Epidermal melanocyte (primary cell): ENCODE measurements around the gene RFFL.
"Not testable (repeated sequence)": the region's sequence is repeated elsewhere in the genome, so short reads cannot be mapped to it uniquely, and the experiment has no call there.

Source experiments
- DNase-seq: peaks from one replicate; pipeline ENCODE4 v3.0.0; 2011; ENCODE audit warnings: low spot score; ENCODE audit not compliant: insufficient read length

Gene RFFL

DNA sequence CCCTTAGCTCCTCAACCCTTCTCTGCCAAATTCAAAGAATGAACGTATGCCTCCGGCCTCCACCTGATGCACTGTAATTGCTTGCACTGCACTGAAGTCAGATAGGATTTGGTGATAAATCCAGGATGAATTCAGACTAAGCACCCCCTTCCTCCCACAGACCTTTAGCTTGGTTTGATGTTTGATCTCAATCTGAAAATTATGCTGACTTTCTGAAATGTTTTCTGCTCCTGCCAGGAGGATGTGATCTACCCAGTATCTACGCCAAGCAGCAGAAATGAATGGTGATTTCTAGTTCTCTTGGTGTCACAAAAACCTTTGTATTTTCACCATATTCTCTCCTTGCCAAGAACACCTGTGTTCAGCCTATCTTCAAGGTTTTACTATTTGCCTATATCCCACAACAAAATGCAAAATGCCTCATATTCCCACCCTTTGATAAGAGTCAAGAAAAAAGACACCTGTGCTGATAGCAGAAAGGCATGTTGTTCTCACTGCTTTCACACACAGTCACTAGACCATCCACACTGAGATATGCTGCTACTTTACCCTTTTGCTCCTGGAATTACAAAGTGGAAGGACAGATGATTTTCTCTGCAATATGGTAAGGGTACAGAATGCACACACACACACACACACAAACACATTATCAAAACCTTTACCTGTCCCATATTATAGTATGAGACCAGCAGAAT, 14.7 kb downstream of the RFFL start:
- no peak for DNase-seq

- DNase-seq, result no peak
Observed at GRCh38 chr17:35046740-35047283, 16.7 kb downstream of the RFFL start.

- DNase-seq, result no peak
Observed at GRCh38 chr17:35046245-35046644, 17.3 kb downstream of the RFFL start.

DNA sequence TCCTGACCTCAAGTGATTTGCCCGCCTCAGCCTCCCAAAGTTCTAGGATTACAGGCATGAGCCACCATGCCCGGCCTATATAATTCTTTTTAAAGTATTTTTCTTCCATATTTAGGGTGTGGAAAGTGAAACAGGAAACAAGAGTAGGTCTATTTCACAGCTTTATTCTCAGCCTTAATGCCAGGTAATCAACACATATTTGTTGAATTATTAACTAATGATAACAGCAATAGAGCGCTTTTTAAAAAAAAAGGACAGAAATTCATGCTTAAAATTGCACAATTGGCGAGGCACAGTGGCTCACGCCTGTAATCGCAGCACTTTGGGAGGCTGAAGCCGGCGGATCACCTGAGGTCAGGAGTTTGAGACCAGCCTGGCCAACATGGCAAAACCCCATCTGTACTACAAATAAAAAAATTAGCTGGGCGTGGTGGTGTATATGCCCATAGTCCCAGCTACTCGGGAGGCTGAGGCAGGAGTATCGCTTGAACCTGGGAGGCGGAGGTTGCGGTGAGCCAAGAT, 18.0 kb downstream of the RFFL start:
- DNase-seq, result not testable (repeated sequence)

GRCh38 chr17:35044181-35044580, 19.3 kb downstream of the RFFL start:
- DNase-seq, result no peak

GRCh38 chr17:35041390-35041789, 22.1 kb downstream of the RFFL start:
- no peak for DNase-seq

DNA sequence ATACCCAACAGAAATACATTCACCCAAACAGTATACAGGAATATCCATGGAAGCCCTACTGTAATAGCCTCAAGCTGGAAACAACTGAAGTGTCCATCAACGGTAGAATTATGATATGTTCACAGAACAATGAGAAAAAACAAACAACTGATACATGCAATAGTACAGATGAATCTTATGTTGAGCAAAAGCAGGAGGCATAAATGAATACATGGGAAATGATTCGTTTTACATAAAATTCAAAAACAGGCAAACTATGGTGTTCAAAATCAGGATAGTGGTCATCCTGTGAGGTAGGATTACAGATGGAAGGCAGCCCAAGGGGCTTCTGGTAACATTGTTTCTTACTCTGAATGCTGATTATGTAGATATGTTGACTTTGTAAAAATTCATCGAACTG, 25.1 kb downstream of the RFFL start:
- no peak for DNase-seq

DNA sequence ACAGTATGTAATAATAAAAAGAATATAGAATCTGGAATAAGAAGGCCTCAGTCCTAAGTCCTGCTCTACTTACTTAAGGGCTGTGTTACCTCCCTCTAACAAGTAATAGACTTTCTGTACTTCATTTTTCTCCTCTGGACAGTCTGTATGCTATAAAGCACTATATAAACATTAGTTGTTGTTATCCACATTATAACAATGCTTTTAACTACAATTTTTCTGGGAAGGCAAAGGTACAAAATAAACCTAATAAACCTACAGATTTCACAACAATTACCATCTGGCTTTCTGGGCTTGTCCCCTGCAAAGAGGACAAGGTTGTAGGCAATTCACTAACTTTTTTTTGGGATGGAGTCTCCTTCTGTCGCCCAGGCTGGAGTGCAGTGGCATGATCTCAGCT, 32.7 kb downstream of the RFFL start:
- DNase-seq, result no peak

DNA sequence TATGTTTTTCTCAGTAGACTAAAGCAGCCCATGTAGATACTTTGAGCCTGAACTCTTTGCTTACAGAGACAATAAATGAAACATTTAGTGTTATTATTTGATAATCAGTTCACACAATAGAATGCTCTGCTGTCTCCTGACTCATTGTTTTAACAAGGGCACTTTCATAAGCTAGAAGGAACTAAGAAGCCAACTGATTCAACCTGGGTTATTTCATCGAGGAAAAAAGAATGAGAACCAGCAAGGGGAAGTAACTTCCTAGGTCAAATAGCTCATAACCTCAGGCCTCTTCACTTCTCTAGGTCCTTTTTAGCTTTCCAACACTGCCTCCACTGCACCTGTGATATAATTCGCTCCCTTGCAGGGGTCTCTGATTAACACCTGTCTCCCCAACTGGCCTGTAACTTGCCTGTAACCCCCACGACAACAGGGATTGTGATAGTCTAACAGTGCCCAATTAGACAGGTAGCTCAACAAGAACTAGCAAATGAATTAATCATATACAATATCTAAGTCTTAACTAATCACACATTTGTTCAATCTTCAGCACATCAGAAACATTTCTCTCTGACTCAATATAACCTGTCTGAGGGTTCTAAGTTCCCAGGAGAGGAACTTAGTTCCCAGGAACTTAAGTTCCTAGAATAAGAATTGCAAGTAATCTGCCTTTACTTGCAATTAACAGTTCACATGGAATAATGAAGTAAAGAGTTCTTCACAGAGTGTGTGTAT, 34.8 kb downstream of the RFFL start:
- no peak for DNase-seq

- not testable (repeated sequence) for DNase-seq
Observed at GRCh38 chr17:35028097-35028496, 35.4 kb downstream of the RFFL start.

- DNase-seq, result no peak
Observed at GRCh38 chr17:35025541-35025940, 38.0 kb downstream of the RFFL start.

GRCh38 chr17:35023538-35023937, 40.0 kb downstream of the RFFL start:
- DNase-seq, result no peak

- peak; percentile 54 for DNase-seq
Observed at GRCh38 chr17:35022536-35023063, 40.9 kb downstream of the RFFL start.

GRCh38 chr17:35021520-35022380, 41.8 kb downstream of the RFFL start:
- DNase-seq, result no peak

DNA sequence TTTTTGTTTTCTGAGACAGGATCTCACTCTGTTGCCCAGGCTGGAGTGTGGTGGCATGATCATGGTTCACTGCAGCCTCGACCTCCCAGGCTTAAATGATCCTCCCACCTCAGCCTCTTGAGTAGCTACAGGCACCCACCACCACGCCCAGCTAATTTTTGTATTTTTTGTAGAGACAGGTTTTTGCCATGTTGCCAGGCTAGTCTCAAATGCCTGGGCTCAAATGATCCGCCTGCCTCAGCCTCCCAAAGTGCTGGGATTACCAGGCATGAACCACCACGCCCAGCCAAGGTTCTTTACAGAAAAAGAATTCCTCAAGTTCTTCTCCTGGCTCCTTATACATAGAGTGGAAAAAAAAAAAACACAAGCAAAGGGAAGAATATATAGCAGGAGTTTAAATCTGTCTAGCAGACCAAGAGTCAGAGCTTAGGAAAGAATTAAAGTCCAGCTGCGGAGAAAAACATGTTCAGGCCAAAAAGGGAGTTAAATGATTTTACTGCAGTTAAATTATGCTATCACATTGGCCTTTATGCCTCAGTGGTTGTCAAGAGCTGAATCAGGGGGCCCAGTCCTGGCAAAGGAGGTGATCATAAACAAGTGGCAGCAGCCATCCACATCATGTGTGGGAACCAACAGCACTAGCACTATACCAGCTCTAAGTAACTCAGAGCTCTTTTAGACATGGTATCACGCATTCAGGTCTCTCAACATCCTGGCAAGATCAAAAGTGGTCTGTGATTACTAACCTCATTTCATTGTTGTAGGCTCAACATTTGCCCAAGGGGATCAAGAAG, 43.9 kb downstream of the RFFL start:
- DNase-seq, result no peak

DNA sequence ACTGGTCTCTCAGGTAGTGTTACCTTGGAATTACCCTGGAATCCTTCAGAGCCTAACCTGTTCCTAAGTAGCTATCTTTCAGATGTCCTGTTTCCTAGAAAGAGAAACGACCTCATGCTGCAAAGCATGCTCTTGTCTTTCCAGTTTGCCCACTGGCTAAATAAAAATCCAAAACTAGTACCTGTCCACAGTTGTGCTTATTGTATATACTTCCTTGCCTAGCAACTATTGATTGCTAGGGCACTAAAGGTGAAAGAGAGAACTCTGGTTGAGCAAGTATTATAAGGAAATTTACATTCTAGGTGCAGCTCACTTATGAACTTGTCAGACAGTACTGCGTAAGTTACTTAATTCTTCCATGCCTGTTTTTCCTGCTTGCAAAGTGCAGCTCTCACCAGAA, 44.7 kb downstream of the RFFL start:
- DNase-seq, result no peak

- no peak for DNase-seq
Observed at GRCh38 chr17:35017021-35017420, 46.5 kb downstream of the RFFL start.

DNA sequence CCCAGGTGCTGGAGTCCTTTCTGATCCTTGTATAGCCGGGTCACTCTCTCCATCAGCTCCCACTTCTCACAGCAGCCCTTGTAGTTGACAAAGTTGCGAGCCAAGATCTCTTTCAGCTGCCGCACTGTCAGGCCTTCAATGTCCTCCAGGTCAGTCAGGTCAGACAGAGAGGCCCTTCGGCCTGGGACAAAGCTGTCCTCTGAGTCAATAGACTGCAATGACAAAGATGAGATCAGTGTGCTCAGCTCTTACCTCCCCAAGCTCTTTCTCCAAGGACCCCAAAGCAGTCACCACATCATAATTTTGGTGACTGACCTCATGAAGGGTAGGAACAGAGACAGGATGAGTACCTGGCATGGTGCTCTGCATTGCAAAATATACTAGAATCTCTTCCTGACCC, 47.1 kb downstream of the RFFL start:
- DNase-seq, result no peak

DNA sequence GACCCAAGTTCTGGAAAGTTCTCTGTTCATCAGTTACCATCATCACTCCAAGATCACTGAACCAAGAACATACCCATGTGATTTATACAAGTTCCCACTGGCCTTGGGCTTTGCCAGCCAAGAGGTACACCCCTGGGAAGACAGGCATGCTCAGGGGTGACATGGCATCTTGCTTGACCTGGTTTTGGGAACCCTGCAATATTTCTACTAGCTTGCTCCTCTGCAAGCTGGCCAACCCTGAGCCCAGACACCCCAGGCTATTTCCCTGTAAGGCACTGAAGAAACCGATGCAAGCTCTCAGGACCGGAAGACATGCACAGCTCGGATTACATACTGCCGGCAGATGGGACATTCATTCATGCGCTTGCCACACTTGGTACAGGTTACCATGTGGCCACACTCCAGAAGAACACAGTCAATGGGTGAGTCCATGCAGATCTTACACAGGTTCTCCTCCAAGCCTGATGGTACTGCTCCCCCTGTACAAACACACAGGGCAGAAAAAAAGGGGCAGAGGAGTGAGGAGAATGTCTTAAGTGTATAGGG, 51.8 kb downstream of the RFFL start:
- DNase-seq, result no peak

DNA sequence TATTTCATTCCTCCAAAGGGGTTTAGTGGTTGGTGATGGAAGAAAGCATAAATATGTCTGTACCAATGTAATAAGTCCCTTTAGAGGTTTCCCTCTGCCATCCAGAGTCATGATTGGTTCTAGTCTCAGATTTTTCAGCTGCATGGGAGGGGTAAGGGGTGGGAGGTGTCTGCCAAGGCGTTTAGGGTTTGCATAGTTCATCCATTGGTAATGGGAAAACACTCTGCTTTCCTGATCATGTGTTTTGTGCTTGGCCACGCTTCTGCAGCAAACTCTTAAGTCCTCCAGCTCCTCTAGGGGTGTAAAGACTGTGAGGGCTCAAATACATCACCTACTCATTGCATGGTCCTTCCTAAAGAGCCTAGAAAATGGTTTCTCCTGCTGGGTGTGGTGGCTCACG, 53.4 kb downstream of the RFFL start:
- DNase-seq, result no peak
